ENCODE results near the gene ANKRD9.
A peak's percentile ranks its signal among the peaks of the same experiment; 100 is the strongest.
"Not testable (repeated sequence)": the region's sequence is repeated elsewhere in the genome, so short reads cannot be mapped to it uniquely, and the experiment has no call there.

Gene ANKRD9, protein sequence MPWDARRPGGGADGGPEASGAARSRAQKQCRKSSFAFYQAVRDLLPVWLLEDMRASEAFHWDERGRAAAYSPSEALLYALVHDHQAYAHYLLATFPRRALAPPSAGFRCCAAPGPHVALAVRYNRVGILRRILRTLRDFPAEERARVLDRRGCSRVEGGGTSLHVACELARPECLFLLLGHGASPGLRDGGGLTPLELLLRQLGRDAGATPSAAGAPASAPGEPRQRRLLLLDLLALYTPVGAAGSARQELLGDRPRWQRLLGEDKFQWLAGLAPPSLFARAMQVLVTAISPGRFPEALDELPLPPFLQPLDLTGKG

DNA sequence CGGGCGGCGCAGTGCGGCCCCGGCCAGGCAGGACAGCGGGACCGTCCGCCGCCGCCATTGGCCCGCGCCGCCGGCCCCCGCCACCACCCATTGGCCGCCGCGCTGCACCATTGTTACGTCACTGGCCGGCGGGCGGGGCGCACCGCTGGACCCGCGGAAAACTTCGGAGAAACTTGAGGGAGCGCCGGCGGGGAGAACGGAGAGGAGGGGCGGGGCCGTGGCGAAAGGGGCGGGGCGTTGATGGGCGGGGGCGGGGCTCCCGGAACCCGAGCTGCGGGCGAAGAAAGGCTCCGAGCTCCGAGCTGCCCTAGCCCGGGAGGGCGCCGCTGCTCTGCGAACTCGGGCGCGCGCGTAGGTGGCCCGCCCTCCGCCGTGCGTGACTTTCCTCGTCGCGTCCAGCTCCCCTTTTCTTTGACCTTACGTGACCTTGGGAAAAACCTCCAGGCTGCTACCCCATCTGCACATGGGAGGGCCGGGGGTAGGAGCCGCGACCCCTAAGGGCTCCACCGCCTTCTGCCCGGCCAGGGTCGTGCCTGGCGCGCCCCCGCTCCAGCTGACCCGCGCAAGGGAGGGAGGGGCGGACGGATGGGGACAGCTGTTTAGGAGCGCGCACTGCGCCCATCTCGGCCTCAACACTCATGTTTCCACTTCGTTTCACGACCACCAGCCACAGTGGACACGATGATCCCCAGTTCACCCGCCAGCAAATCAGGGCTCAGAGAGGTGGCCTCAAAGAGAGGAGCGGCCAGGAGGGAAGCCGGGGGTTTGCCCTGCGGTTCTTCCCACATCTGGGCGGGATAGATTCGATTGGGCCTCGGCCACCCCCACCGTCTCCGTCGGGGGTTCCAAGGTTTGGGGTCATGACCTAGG lies at the start of gene ANKRD9:
Gene ANKRD9, minus strand, starts transcription at position 31 of the 870 bp plus-strand sequence. CDS start 1,887 bp downstream, outside the sequence.
- peak; percentile 91 for DNase-seq (ENCODE audit: low read depth)

DNA sequence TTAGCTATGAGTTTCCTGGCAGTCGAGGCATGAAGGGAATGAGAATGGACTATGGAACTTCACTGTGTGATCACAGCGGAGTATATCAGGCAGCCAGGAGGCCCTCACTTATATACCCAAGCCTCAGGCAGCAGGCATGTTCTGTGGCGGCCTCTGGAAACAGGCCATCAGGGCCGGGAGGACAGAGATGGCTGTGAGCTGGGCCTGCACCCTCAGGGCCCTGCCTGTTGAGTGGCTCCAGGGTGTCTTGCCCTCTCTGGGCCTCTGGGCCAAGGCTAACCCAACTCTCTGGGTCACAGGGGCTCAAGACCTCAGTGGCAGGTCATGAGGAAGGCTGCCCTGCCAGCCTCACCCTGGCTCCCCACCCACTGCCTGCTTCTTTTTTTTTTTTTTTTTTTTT lies 49.0 kb upstream of the ANKRD9 start:
- DNase-seq (ENCODE audit: low read depth), result no peak

GRCh38 chr14:102557434-102558226 lies 48.1 kb upstream of the ANKRD9 start:
- no peak for DNase-seq (ENCODE audit: low read depth)

- no peak for DNase-seq (ENCODE audit: low read depth)
These were observed 46.6 kb upstream of the ANKRD9 start for GRCh38 chr14:102556098-102556677.

DNA sequence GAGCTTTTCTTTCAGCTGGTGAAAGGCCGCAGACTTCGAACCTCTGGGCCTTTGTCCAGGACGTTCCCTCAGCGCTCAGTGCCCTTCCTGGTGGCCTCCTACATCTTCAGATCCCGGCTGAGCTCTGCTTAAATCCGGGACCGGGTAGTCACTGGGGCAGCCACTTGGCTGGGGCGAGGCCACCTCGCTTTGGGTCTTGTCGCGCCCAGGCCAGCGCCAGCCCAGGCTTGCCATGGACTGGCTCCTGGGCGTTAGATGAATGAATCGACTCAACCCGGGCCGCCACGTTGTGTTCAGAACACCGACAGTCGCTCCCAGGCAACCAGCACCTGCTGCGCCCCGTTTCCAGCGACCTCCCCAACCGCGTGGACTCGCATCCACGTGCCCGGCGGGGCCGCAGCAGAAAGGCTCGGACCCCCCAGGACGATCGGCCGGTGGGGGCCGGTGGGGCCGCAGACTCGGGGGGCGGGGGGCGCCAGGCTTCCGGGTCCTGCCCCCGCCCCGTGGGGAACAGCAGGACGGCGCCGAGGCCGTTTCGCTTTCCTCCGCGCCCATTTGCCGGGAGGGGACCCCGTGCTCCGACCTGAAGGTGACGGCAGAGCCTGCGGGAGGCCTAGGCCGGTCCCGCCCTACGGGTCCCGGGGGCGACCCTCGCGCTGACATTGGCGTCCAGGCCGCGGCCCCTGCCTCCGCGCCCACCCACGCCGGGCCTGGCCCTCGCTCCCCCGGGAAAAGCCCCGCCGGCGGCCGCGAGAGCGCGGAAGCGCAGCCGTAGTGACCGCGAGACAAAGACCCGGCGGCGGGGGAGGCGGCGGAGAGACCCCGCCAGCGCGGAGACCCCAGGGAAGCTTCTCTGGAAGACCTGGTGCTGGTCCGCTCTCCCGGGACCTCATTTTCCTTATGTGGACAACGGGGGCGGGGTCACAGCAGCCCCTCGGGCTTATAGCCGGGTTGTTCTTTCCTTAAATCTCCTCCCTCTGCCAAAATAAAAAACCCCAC lies 45.5 kb upstream of the ANKRD9 start:
- peak; percentile 40 for DNase-seq (ENCODE audit: low read depth)

DNA sequence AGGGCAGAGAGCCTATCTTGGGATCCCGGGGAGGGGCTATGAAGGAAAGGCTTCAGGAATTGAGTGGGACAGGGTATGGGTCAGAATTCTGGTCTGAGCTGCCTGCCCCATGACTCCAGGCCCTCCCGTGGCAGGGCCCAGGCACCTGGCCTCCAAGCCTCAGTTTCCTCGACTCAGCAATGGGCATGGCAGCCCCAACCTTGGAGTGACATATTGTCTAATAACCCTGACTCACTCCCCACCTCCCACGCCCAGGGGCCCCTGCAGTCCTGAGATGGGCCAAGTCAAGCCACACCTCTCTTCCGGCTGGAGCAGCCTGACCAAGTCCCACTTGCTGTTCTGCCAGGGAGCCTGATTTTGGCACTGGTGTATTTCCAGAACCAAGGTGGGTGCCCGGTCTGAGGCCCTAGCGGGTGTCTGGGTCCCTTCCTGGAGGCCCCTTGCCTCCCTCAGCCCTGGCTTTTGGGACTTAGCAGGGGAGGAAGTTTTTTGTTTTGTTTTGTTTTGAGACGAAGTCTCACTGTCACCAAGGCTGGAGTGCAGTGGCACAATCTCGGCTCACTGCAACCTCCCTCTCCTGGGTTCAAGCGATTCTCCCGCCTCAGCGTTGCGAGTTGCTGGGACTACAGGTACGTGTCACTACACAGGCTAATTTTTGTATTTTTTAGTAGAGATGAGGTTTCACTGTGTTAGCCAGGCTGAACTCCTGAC lies 42.6 kb upstream of the ANKRD9 start:
- peak; percentile 65 for DNase-seq (ENCODE audit: low read depth)

DNA sequence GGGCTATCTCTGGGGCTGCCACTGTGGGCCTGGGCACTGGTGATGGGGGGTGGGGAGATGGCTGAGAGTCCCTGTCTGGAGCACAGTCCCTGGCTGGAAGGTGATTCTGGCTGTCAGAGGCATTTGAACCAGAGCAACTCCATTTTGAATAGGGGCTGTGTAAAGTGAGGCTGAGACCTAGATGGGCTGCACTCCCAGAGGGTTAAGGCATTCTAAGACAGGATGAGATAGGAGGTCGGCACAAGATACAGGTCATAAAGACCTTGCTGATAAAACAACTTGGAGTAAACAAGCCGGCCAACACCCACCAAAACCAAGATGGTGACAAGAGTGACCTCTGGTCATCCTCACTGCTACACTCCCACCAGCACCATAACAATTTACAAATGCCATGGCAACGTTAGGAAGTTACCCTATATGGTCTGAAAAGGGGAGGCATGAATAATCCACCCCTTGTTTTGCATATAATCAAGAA lies 41.4 kb upstream of the ANKRD9 start:
- DNase-seq (ENCODE audit: low read depth), result not testable (repeated sequence)

GRCh38 chr14:102548616-102549240 lies 39.2 kb upstream of the ANKRD9 start:
- no peak for DNase-seq (ENCODE audit: low read depth)

DNA sequence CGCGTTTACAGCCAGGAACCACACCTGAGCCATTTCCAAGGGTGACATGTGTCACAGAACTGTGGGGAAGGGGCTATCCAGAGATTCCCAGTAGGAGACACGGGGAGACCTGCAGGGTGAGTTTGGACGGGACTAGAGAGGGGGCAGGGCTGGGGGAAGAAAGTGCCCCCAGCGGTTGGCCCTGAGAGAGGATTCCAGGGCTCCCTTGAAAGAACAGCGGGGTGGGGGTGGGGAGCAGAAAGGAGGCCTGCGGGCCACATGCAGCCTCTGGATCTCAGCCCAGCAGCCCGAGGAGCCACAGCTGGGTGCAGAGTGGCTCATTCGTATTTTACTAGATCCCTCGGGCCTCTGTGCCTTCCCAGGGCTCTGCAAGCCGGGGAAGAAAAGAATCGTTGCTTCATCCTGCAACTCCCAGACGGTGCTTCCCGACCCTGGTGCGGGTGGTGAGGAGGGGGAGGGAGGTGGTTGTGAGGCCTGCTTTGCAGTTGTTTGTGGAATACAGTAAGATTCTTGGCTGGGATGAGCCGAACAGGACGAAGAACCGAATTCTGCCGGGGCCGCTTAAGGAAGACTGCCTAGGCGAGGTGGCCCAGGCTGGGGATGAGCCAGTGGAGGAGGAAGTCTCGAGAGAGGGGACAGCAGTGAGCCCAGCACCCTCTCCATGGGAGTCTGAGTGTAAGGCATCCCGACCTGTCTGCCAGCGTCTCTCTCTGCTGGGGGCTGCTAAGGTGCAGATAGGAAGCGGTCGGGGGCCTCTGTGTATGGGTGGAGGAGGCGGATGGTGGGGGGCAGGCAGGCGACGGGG lies 36.1 kb upstream of the ANKRD9 start:
- peak; percentile 38 for DNase-seq (ENCODE audit: low read depth)

DNA sequence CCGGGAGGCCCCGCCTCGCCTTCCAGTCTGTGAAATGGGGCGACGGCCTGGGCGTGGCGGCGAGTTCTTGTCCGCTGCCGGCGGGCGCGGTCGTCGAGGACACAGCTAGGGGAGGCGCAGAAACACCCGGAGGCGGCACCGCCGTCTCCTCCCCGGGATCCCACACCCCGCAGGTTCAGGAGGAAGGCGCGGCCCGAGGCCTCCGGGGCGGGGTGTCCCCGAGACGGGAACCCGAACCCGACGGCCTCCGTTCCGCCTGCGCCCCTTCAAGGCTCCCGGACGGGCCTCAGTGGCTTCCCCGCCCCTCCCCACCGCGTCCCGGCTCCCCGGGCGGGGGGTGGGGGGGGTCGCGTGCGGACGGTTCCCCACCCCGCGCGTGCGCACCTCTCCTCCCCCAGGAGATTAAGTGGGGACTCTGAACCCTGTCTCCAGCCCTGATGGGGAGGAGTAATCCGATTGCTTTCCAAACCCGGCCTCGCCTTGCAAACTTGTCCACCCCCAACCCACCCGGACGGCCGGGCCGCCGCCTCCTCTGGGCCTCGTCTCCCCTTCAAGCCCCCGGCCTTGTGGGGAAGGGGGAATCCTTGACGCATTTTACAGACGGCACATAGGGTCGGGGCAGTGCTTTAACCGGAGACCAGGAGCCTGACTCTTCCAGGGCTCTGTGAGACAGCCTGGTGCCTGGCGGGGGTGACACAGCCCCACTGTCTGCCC lies 35.3 kb upstream of the ANKRD9 start:
- no peak for DNase-seq (ENCODE audit: low read depth)

DNA sequence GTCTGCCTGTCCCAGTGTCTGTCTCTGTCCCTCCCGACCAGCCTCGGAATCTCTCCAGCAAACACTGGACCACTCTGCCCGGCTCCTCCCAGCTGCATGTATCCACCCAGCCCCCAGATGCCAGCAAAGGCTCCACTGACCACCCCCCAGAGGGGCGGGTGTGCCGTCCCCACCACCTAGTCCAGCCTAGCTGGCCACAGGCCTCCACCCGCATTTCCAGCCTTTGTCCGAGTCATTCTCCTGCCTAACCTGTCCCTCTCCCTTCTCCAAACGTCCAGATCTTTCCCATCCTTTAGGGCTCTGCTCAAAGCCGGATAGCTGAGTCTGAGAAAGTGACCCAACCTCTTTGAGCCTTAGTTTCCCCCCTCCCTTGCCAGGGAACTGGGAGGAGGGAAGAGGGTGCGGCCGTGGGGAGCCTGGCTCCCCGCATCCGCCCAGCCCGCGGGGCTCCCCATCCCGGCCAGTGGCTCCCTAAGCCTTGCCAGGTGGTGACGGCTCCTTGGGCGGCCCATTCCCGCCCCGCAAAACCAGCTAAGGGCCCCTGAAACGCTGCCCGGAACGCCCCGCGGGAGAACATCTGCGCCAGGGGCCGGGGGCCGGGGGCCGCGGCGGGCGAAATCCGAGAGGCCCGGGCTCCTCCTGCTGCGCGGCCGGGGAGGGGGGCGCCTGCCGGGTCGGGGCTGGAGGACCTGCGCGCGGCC lies 34.6 kb upstream of the ANKRD9 start:
- DNase-seq (ENCODE audit: low read depth), result no peak

DNA sequence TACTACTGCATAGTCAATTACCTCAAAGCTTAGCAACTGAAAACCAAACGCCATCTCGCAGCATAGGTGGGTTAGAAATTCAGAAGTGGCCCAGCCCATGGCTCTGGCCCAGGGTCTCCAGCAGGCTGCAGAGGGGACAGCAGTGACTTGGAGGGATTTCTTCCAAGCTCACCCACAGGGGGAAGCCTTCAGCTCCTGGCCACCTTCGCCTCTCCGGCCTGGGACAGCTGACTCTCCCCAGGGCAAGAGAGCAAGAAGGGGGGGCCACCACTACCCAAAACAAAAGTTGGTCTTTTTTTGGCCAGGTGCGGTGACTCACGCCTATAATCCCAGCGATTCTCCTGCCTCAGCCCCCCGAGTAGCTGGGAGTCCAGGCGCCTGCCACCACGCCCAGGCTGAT lies 32.2 kb upstream of the ANKRD9 start:
- no peak for DNase-seq (ENCODE audit: low read depth)

GRCh38 chr14:102541029-102541491 lies 31.5 kb upstream of the ANKRD9 start:
- not testable (repeated sequence) for DNase-seq (ENCODE audit: low read depth)

DNA sequence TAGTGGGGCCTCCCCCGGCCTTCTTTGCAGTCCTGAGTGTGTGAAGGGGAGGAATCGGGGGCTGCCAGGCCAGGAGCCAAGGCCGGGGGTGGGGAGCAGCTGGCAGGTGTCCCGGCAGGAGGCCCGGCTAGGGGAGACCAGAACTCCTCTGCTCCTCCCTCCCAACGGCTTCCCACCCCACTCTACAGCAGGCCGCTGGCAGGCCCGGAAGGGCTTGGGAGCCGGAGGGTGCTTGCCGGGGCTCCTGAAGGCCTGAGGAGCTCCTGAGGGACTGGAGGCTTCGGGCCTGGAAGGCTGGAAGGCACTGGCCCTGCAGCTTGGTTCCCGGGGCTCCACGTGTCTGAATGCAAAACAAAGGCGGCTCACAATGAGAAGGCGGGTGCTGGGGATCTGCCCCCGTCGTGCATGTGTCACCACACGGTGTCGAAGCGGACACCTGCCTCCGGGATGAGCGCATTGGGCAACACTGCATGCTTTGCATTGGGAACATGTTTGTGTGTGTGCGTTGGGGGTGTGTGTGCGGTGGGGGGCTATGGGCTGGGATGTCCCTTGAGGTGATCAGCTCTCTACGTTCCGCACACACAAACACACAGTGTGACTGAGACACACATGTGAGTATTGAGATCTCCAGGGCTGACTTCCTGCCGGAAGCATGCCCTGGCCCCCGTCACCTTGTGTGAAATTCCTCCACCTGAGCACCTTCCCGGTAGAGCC lies 30.9 kb upstream of the ANKRD9 start:
- DNase-seq (ENCODE audit: low read depth), result peak; percentile 38

DNA sequence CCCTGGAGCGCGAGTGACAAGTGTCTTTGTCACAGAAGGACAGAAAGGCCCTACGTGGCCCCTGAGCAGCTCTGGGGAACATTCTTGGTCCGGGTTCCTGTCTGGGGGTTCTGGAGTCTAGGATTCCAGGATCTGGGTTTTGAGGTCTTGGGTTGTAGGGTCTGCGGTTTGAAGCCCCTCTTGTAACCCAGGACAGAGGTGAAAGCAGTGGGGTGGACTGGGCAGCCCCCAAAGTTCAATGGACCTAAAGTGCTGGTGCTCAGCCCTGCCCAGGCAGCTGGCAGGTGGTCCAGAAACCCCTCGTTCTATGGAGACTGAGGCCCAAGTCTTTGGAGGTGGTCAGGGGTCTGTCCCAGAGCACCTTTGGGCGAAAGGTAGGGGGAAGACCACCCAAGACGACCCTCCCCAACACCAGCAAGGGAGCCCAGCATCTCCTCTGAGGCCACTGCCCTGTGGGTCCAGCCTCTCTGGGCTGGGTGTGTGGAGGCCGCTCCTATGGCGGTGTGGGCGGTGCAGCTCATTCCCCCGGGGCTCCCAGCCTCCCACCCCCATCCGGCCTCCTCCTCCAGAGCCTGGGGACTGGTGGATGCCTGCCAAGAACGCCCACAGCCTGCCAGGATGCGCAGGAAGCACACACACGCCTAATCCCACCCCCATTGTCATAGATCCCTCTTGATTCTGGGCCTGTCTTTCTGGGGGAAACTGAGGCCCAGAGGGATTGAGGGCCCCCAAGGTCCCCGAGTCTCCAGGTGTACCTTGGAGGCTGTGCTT lies 30.2 kb upstream of the ANKRD9 start:
- DNase-seq (ENCODE audit: low read depth), result peak; percentile 65

Measured in iris pigment epithelial cell (primary cell).